GM18502 (cell line): Measurements from ENCODE around the gene DENND4A.
"Not testable (repeated sequence)": the region's sequence is repeated elsewhere in the genome, so short reads cannot be mapped to it uniquely, and the experiment has no call there.

Experiments used
- ATAC-seq: cut with Tn5 transposase; IDR thresholded peaks from one replicate; pipeline ENCODE4 v1.9.1; 2021; ENCODE audit warnings: mild to moderate bottlenecking; ENCODE audit not compliant: unreplicated experiment, poor library complexity

Gene DENND4A

DNA sequence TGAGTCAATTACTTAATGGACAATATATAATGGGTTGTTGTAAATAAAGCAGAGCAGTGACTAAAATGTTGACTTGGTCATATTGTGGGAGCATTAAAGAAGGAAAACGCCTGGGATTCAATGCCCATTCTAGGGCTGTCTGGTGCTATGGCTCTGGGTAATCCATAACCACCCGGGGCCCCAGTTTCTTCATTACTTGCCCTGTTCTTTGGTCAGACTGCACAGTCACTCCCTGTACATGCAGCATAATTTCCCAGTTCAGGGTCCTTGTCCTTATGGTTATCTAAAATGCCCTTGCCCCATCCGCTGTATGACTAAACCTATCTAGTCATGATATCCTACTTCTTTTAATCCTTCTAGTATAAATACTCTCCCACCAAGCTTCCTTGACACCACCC, 27.5 kb upstream of the DENND4A start:
- no peak for ATAC-seq

DNA sequence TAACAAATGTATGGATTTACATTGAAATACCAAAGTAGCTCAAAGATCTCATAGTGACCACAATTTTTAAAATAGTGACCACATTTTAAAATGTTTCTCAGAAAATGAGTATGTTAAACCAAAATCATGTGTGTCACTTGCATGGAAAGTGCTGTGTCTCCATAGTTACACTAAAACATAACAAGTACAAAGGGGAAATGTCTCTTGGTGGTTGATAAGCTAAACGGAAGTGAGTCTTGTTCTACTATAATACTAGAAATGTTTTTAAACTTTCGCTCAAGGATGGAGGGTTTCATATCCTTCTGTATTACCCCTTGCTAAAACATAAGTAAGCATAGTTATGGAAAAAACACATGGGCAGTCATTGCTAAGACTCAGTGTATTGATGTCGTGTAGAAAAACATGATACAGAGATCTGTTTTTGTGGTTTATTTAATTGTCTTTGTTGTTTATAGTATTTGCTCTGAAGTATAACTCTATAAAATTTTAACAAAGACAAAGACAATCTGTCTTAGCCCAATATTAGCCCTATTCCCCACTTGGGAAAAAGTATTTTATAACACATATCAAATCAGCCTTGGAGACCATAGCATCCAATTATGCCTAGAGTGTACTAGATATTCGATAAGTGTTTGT, 27.0 kb upstream of the DENND4A start:
- ATAC-seq, result peak; percentile 77

DNA sequence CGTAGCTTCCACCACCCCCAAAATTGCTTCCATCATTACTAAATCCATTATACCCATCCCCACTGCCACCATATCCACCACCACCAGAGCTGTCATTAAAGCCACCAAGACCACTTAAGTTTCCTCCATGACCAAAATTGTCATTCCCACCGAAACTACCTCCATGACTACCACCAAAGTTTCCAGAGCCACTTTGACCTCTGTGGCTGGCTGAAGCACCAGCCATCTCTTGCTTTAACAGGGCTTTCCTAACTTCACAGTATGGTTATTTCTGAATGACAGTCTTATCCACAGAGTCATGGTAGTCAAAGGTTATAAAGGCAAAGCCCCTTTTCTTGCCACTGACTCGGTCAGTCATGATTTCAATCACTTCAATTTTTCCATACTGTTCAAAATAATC, 24.3 kb upstream of the DENND4A start:
- ATAC-seq, result no peak

DNA sequence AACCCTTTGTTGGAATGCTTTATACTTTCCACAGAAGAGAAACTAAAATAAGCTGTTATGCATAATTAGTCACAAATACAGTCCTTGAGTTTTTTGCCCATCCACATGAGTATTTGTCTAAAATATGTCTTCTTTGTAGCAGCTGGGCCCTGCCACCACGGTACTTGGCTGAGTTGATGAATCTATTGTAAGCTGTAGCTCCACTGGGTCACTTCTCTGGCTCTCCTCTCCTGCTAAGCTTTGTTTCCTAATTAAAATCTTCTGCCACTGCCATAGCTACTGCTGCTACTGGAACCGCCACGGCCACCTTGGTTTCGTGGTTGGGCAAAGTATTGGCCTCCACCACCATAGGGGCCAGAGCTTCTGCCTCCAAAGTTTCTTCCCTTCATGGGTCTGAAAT, 23.9 kb upstream of the DENND4A start:
- not testable (repeated sequence) for ATAC-seq

DNA sequence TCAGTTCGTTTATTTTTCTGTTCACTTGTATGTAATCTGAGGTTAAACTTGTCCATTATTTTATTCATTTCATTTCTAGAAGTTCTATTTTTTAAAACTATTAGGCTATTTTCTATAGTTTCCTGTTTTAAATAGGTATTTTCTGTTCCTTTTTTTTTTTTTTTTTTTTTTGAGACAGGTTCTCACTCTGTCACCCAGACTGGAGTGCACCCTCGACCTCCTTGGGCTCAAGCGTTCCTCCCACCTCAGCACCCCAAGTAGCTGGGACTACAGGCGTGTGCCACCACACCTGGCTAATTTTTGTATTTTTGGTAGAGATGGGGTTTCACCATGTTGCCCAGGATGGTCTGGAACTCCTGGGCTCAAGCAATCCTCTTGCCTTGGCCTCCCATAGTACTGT, 22.2 kb upstream of the DENND4A start:
- ATAC-seq, result not testable (repeated sequence)

DNA sequence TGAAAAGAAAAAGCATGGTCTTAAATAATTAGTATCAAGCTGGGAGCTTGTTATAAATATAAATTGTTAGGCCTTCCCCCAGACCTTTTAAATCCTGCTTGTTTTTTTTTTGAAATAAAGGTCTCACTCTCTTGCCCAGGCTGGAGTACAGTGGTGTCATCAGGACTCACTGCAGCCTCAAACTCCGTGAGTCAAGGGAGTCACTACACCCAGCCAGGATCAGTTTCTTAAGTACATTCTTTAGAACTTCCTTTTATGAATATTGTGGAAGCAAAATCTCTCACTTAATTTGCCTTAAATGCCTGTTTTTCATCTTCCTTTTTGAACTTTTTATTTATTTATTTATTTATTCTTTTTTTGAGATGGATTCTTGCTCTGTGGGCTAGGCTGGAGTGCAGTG, 20.8 kb upstream of the DENND4A start:
- ATAC-seq, result no peak

DNA sequence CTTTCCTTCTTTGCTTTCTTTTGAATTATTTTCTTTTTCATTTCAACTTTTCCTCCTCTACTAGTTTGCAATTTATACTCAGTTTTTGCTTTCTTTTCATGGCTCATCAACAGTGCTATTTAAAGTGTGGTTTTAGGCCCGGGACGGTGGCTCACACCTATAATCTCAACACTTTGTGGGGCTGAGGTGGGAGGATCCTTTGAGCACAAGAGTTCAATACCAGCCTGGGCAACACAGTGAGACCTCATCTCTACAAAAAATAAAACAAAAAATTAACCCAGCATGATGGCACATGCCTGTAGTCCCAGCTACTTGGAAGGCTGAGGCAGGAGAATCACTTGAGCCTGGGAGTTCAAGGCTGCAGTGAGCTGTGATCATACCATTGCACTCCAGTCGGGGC, 20.4 kb upstream of the DENND4A start:
- ATAC-seq, result no peak

DNA sequence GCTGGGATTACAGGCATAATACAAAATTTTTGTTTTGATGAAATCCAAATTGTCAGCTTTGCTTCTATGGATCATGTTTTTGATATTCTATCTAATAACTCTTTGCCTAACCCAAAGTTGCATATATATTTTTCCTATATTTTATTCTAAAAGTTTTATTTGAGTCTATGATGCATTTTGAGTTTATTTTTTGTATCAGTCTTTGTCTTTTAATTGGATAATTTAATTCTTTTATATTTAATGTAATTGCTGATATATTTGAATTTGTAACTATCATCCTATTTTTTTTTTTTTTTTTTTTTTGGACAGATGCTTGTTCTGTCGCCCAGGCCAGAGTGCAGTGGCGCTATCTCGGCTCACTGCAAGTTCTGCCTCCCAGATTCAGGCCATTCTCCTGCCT, 19.7 kb upstream of the DENND4A start:
- no peak for ATAC-seq

DNA sequence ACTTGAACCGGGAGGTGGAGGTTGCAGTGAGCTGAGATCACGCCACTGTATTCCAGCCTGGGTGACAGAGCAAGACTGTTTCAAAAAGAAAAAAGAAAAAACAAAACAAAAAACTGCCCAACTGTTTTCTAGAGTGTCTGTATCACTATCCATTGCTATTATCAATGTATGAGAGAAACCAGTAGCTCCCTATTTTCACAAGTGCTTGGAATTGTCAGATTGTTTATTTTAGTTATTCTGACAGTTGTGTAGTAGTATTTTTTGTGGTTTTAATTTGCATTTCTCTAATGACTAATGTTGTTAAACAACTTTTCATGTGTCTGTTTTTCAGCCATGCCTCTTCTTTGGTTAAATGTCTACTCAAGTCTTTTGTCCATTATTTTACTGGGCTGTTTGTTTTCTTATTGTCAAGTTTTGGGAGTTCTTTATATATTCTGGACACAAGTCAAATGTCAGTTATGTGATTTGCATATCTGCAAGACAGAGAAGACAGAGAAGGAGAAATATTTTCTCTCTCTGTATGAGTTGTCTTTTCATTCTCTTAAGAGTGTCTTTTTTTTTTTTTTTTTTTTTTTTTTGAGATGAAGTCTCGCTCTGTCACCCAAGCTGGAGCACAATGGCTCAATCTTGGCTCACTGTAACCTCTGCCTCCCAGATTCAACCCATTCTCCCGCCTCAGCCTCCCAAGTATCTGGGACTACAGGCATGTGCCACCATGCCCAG, 19.1 kb upstream of the DENND4A start:
- ATAC-seq, result not testable (repeated sequence)

DNA sequence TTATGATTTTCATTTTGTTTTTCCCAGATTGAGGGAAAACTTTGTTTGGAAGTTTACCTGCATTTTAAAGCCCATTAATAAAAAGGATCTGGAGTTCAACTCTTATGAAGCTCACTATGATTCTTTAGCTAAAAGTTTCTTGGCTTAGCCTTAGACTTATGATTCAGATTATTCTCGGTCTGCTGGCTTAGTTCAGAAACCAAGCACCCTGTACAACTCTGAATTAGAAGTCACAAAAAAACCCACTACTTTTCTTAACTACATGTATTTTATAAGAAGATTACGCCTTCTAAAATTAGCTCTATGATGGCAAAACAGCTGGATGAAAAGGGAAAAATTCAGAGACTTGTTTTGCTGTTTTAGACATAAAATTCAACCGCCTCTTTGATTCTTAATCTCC, 14.3 kb upstream of the DENND4A start:
- ATAC-seq, result no peak

DNA sequence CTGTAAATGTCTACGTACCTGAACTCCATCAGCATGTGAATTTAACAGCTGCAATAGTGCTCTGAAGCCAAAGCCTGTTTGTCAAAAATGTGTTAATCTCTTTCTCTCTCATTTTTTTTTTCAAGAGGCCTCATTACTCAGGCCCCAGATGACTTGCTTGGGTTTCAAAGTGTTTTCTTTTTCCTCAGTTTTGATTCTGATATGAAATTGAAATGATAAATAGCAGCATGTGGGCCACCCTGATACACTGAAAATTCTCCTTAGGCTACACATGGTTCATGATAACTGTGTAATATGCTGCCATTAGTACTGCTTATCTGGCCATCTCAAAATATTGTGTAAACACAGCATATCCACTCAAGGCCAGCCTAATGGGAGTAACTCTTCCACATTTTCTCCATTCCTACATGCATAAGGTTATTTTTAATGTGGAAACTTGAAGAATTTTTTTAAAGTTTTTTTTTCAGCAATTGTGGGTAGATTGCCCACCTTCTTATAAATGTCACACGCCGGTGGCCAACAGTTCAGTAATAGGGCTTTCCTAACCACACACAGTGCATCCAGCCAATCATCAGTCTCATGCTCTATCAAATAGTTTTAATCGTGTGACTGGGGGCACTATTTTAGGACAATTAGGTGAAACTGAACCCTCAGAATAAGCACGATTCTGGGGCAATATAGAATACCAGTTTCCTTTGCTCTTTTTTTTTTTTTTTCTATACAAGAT, 13.1 kb upstream of the DENND4A start:
- no peak for ATAC-seq

DNA sequence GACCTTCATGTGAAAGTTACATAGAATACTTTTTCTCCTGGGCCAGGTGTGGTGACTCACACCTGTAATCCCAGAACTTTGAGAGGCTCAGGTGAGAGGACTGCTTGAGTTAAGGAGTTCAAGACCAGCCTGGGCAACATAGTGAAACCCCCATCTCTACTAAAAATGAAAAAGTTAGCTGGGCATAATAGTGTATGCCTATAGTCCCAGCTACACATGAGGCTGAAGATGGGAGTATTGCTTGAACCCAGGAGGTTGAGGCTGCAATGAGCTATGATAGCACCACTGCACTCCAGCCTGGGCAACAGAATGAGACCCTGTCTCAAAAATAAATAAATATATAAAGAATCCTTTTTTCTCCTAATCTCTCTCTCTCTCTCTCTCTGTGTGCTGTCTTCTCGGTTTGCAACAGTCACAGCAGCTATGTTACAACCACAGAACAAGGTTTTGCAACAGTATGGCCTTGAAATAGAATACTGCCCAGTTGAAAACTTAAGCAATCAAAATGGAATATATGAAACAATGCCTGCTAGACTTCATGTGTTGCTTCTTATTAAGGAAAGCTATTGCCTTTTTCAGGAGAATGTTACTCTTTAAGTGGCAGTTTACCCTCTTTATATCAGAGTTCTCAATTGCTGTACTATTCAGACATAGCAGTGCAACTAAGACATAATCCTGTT, 12.3 kb upstream of the DENND4A start:
- ATAC-seq, result no peak

DNA sequence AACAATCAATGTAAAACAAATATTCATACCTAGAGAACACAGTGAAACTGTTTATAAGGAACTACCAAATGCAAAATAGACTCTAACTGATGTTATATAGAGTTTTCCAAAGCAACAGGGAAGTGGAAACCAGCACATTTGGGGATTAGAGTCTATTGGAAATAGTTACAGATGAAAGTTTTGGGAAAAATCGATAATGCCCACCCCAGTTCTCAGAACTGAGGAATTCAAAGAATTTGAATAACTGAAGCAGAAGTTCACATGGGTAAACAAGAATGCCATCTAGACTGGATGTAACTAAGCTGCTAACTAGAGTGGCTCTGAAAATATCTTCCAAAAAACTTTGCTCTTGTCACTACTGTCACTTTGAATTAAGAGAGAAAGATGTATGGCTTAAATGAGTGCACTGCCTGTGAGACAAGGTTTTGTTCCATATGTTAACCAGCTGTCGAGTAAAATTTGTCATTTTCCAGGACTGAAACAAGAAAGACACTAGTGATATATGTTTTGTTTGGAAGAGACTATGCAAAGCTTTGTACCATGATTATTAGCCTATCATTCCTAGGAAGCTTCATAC, 9.2 kb upstream of the DENND4A start:
- no peak for ATAC-seq

DNA sequence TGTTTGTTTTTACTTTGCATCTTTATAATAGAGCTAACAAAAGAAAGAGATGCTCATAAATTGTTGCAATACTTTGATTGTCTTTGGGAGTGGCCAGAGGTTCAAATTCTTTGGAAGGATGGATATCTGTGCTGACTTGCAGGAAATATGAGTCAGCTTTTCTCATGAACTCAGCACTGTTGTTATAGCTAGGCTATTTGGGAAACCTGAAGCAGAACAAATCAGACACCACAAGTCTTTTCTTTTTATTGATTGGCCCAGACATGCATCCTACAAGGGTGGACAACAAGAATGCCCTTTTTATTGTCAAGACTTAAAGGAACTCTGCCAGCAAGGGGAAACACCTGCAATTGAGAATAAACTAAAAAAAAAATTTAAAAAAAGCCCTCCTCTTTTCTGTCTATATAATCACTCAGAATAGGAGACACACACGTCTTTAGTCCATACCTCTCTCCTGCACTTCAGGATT, 4.6 kb upstream of the DENND4A start:
- ATAC-seq, result no peak

DNA sequence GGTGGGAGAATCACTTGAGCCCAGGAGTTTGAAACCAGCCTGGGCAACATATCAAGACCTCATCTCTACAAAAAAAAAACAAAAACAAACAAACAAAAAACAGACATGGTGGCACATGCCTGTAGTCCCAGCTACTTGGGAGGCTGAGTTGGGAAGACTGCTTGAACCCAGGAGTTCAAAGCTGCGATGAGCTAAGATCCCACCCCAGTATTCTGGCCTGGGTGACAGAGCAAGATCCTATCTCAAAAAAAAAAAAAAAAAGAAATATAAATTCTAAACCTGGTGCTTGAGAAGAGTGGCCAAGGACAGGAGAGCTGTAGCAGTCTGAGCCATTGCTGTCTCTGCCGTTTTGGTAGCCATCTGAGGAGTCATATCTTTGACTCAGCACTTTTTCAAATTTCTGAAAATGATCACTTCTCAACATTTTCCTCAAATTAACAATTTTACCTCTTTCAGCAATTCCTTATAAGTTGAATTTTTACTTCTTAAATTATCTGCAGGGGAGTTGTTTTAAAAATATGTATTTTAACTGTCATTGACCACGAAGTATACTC, 3.6 kb upstream of the DENND4A start:
- ATAC-seq, result no peak

DNA sequence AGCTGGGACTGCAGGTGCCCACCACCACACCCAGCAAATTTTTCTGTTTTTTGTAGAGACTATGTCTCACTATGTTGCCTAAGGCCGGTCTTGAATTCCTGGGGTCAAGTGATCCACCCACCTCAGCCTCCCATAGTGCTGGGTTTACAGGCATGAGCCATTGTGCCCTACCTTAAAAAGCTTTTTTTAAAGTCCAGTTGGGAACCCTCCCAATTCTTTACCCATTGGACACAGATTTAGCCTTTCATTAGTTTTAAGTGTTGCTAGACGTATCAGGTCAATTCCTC, 1.7 kb upstream of the DENND4A start:
- ATAC-seq, result no peak

DNA sequence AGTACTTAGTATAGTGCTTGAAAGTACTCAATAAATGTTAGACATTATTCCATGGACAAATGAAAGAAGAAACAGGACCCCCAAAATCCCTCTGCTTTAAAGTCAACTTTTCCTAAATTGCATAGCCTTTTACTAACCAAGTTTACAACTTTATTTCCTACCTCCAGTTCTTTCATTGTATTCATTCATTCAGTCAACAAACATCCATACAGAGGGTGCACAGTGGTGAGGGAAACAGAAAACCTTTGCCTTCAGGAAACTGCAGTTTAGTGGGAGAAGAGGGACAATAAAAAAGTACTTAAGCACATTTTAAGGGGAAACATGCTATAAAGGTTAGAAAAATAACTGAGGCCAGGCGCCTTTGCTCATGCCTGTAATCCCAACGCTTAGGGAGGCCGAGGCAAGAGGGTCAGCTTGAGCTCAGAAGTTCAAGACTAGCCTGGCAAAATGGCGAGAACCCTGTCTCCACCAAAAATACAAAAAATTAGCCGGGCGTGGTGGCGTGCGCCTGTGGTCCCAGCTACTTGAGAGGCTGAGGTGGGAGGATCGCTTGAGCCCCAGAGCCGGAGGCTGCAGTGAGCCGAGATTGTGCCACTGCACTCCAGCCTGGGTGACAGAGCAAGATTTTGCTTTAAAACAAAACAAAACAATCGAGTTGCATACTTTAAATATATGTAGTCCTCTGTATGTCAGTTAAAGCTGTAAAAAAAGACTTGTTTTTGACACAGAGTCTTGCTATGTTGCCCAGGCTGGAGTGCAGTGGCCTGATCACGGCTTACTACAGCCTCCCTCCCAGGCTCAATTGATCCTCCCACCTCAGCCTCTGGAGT, 1.1 kb upstream of the DENND4A start:
- no peak for ATAC-seq

DNA sequence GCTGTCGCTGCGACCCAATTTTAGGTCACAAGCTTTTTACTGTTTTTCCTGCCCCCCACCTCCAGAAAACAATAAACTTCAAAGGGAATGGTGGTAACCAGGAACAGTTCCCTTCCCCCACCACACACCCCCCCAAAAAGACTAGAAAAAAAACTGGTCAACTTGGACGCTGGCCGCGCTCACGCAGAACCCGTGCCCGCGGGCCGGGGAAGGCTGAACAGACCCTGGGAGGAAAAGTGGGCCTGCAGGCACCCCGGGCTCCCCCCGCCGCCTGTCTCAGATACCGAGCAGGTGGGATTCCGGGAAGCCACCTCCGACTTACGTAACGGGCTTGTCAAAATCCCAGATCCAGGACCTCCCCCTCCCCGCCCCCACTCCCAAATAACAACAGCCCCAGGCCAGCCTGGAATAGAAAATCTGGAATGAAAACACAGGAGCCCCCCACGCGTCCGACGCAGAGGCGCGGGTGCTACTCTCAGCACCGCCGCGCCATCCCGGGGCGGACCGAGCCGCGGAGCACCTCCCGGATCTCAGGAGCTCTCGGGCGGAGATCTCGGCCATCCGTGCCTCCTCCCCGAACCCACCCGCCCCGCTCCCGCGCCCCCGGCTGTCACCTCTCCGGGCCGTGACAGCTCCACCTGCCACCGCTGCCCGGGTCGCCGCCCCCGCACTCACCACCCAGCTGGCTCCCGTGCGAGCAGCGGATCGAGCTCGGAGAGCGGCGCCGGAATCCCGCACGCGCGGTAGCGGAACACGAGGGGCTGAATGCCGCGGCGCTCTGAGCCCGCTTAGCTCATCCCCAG, 557 bp downstream of the DENND4A start:
- ATAC-seq, result peak; percentile 5
